GM12878 (cell line): Measurements from ENCODE around the gene PRORP. TPM values are rescaled to one million over a fixed set of nuclear protein-coding genes. Genes with fewer than 3 reads are reported as not detected.

ENCODE experiments used
- ATAC-seq: fragments of 200-7000 bp; cut with Tn5 transposase; 3 replicates; pipeline ENCODE4 v1.9.1; 2020; ENCODE audit warnings: mild to moderate bottlenecking, moderate library complexity
- BruUV-seq: library from RNA; stranded (reverse); fragments of 400-500 nt; replicated peaks from 2 replicates; lab custom pipeline; 2021; lab: Mats Ljungman, UMichigan
- CTCF ChIA-PET: fragments of 300-600 bp; sonication (Branson Sonifier 250); formaldehyde crosslinking; extraction: SDS; loops from one replicate; lab custom pipeline; 2021; ENCODE audit warnings: inconsistent platforms; lab: Yijun Ruan, JAX
- POLR2A ChIA-PET: fragments of 350-600 bp; formaldehyde crosslinking; extraction: SDS; loops from one replicate; lab custom pipeline; 2021; ENCODE audit warnings: inconsistent platforms; lab: Charles Lee
- RAD21 ChIA-PET: fragments of 300-600 bp; sonication (Branson Sonifier 250); formaldehyde crosslinking; loops from one replicate; lab custom pipeline; 2023; ENCODE audit warnings: antibody characterized with exemption; ENCODE audit not compliant: unreplicated experiment; lab: Charles Lee
- SMC1A ChIA-PET: fragments of 300-600 bp; sonication (Branson Sonifier 250); formaldehyde crosslinking; loops from one replicate; lab custom pipeline; 2023; ENCODE audit not compliant: unreplicated experiment, uncharacterized antibody; lab: Charles Lee
- DNase-seq: peaks from one replicate; pipeline ENCODE4 v3.0.0-alpha.2; 2011; ENCODE audit warnings: low read depth, low spot score
- FAIRE-seq: peaks from 3 replicates; lab custom pipeline; 2011; peaks lifted over from hg19 to GRCh38; lab: Jason Lieb, UNC
- H2AFZ ChIP-seq: 2 replicates; pipeline ENCODE4 v1.6.0; 2011; ENCODE audit warnings: low read depth, low read length, control low read depth; ENCODE audit not compliant: control insufficient read depth
- H3K27ac ChIP-seq: 2 replicates; pipeline ENCODE4 v1.5.1; 2011; ENCODE audit warnings: control low read depth; ENCODE audit not compliant: control insufficient read depth, insufficient read depth
- H3K27me3 ChIP-seq, 2 experiments: replicated peaks in 1 of 2; 2 replicates each; pipeline versions ENCODE4 v1.6.0 to v1.6.1; 2011; ENCODE audit warnings: low read length in 1 of 2; ENCODE audit not compliant: control insufficient read depth in 2 of 2, insufficient read depth in 2 of 2
- H3K36me3 ChIP-seq, 2 experiments: 2 replicates each; pipeline ENCODE4 v1.5.1; 2011; ENCODE audit warnings: low read length in 1 of 2; ENCODE audit not compliant: control insufficient read depth in 2 of 2, insufficient read depth in 2 of 2
- H3K4me1 ChIP-seq: 2 replicates; pipeline ENCODE4 v1.6.1; 2011; ENCODE audit warnings: mild to moderate bottlenecking, low read length, moderate library complexity, mixed read lengths; ENCODE audit not compliant: control insufficient read depth, insufficient read depth
- H3K4me2 ChIP-seq: 2 replicates; pipeline ENCODE4 v1.6.0; 2011; ENCODE audit warnings: control low read depth; ENCODE audit not compliant: control insufficient read depth, insufficient read depth
- H3K4me3 ChIP-seq: fragments of 200-600 bp; sonication (generic); 2 replicates; pipeline ENCODE4 v1.5.1; 2016
- H3K79me2 ChIP-seq: 2 replicates; pipeline ENCODE4 v1.6.0; 2011; ENCODE audit warnings: low read length; ENCODE audit not compliant: control insufficient read depth, insufficient read depth
- H3K9ac ChIP-seq: 2 replicates; pipeline ENCODE4 v1.8.0; 2011; ENCODE audit warnings: low read length, control low read depth, mixed read lengths; ENCODE audit not compliant: control insufficient read depth, insufficient read depth
- H3K9me3 ChIP-seq: replicated peaks from 3 replicates; pipeline ENCODE4 v1.5.1; 2011; ENCODE audit warnings: mild to moderate bottlenecking, low read length; ENCODE audit not compliant: control insufficient read depth, insufficient read depth
- H4K20me1 ChIP-seq: 2 replicates; pipeline ENCODE4 v1.6.0; 2011; ENCODE audit not compliant: control insufficient read depth, insufficient read depth
- CBFB ChIP-seq: IDR thresholded peaks from 2 replicates; pipeline ENCODE4 v1.6.1; 2016; ENCODE audit warnings: antibody characterized with exemption, low read depth
- HDGF ChIP-seq: fragments of 450-650 bp; IDR thresholded peaks from 2 replicates; pipeline ENCODE4 v1.6.1; 2016; ENCODE audit warnings: antibody characterized with exemption
- IKZF2 ChIP-seq, 2 experiments: fragments of 450-650 bp; IDR thresholded peaks; 2 replicates each; pipeline ENCODE4 v1.6.1; 2017; ENCODE audit warnings: mild to moderate bottlenecking in 2 of 2, moderate library complexity in 2 of 2
- IRF4 ChIP-seq: IDR thresholded peaks from 2 replicates; pipeline ENCODE4 v1.6.1; 2011; ENCODE audit warnings: low read depth, low read length
- NFYA ChIP-seq: IDR thresholded peaks from 2 replicates; pipeline ENCODE4 v1.6.1; 2011; ENCODE audit warnings: low read depth, mild to moderate bottlenecking, low read length, improper control_type of control experiment, borderline replicate concordance
- NR2F1 ChIP-seq: fragments of 450-650 bp; conservative IDR thresholded peaks from 2 replicates; pipeline ENCODE4 v1.6.1; 2017; ENCODE audit warnings: mild to moderate bottlenecking
- PRDM15 ChIP-seq: fragments of 450-650 bp; formaldehyde crosslinking; IDR thresholded peaks from 2 replicates; pipeline ENCODE4 v1.4.0; 2020; ENCODE audit warnings: mild to moderate bottlenecking, moderate library complexity
- RELB ChIP-seq: fragments of 450-650 bp; IDR thresholded peaks from 2 replicates; pipeline ENCODE4 v1.6.1; 2017; ENCODE audit warnings: low read depth, mild to moderate bottlenecking, moderate library complexity
- SKIL ChIP-seq: fragments of 450-650 bp; IDR thresholded peaks from 2 replicates; pipeline ENCODE4 v1.6.1; 2017; ENCODE audit warnings: mild to moderate bottlenecking, low read depth, inconsistent platforms; ENCODE audit not compliant: poor library complexity, severe bottlenecking
- TCF7 ChIP-seq: IDR thresholded peaks from 2 replicates; pipeline ENCODE4 v1.6.1; 2014; ENCODE audit warnings: antibody characterized with exemption, borderline replicate concordance
- YY1 ChIP-seq: IDR thresholded peaks from 2 replicates; pipeline ENCODE4 v1.6.1; 2011; ENCODE audit warnings: low read depth, mild to moderate bottlenecking, low read length
- WGBS: methylation state at CpG from one replicate; pipeline ENCODE4 v1.1.6; 2016; ENCODE audit warnings: low lambda C conversion rate; ENCODE audit not compliant: insufficient replicate concordance, insufficient coverage; ENCODE audit errors: missing lambda C conversion rate; 5-methylcytosine and 5-hydroxymethylcytosine counted together
- in situ Hi-C: fragments of 300-500 bp; cut with MboI; formaldehyde crosslinking; loops from 9 replicates; pipeline ENCODE4 v1.14.3; 2018; ENCODE audit warnings: mixed read lengths
- intact Hi-C: fragments of 100-400 bp; cut with micrococcal nuclease; formaldehyde crosslinking; loops from one replicate; pipeline ENCODE4 v1.14.2; 2022; ENCODE audit not compliant: unreplicated experiment
- polyA plus RNA-seq, 11 experiments: library from polyadenylated mRNA; depleted of rRNA in 4 of 11; unstranded in 6 of 11; stranded (reverse) in 5 of 11; fragments of >200 nt; fragmentation: Nextera tagmentation in 4 of 11; fragmentation: Illumina TruSeq in 1 of 11; extraction: Ambion mirVana in 4 of 11; extraction: Trizol in 1 of 11; gene quantifications; 1 replicate in 1 of 11; 2 replicates in 10 of 11; pipeline versions ENCODE4 v1.2.1 to v1.2.3, GENCODE V29; 2011 to 2016; ENCODE audit warnings: inconsistent platforms in 2 of 11, missing spikeins in 2 of 11, low read depth in 1 of 11
- total RNA-seq, 4 experiments: library from RNA; depleted of rRNA in 3 of 4; stranded (reverse); fragments of >200 nt in 3 of 4; fragmentation: Illumina TruSeq in 1 of 4; extraction: Trizol in 1 of 4; gene quantifications; 2 replicates each; pipeline versions ENCODE4 v1.2.1 to v1.2.3, GENCODE V29; 2013 to 2021

The PRORP gene
- total and polyA plus RNA-seq, 10 of the 15 experiments (the other 5 are each of a cell fraction or from before 2014, with no cell fraction given), result 38.8 to 61.3 (median 46.7) TPM

GRCh38 chr14:35121026-35121886 lies 1.1 kb upstream of the PRORP start:
- intact Hi-C loops, result loop anchor here (1.0 to 5.0 kb wide), 3 partner anchors 139 to 249 kb away; partner anchors contain the start of gene SRP54
- no peak for FAIRE-seq
- POLR2A ChIA-PET, result interaction anchor here (0.7 to 2.5 kb wide), 7 partner anchors 14 to 246 kb away, joined by 3 to 20 read pairs (median 4); partner anchors contain the start of genes BAZ1A, FAM177A1 and SRP54

More at GRCh38 chr14:35121026-35121886, 1.1 kb upstream of the PRORP start:
- Histone ChIP-seq H3K36me3 (no peaks in the 10 kb centered on the region), H3K27me3 (no peaks in the 10 kb centered on the region), H3K4me1 (0 out of 2 replicates have a peak, but pooled peaks cover 2% of the 10 kb centered on the region), H4K20me1 (no peaks in the 10 kb centered on the region), H3K9me3 (no peaks in the 10 kb centered on the region), H3K4me3 (peak overlapping the region; percentile 83), H2AFZ (peak overlapping the region; percentile 100), H3K4me2 (peak overlapping the region; percentile 83), H3K27ac (peak overlapping the region; percentile 99), H3K79me2 (peaks cover 26% of the 10 kb centered on the region), H3K9ac (peak overlapping the region; percentile 98)
- ChIA-PET RAD21 (interaction anchor here (1.3 to 2.6 kb wide), 5 partner anchors 19 to 705 kb away, joined by 4 to 11 read pairs (median 6); partner anchors contain the start of genes BRMS1L and FAM177A1), CTCF (interaction anchor here (0.6 to 4.5 kb wide), 5 partner anchors 20 to 552 kb away, joined by 3 to 29 read pairs (median 3); no protein-coding TSS in a partner anchor), SMC1A (interaction anchor here (0.6 to 1.9 kb wide), 6 partner anchors 20 to 295 kb away, joined by 3 to 6 read pairs (median 6); partner anchors contain the start of genes FAM177A1 and SRP54)
- in situ Hi-C loops, result no loop called here
- TF ChIP-seq TCF7 (0 out of 2 replicates have a peak, but pooled peaks have one; percentile 24), NFYA (no peak), IKZF2 (IDR thresholded peaks at IDR 0.05) (peak; percentile 76 to 81), PRDM15 (CRISPR knock-in tag) (no peak), RELB (peak; percentile 40; the same call in 1 of the 2 replicates), CBFB (0 out of 2 replicates have a peak, but pooled peaks have one; percentile 21), SKIL (peak; percentile 54), YY1 (0 out of 2 replicates have a peak, but pooled peaks have one; percentile 18), NR2F1 (no peak), HDGF (peak; percentile 64; the same call in 1 of the 2 replicates), IRF4 (0 out of 2 replicates have a peak, but pooled peaks have one; percentile 6)
- DNase-seq, result no peak
- WGBS, result under 1% methylated on average over 33 of the region's 34 CpGs
- ATAC-seq, result peak; percentile 1
- BruUV-seq, result TSS peak; percentile 82
